Neural cell (in vitro differentiated cells): ENCODE measurements around the gene KIF5C.

Experiments
- CTCF ChIP-seq: fragments of 450-650 bp; IDR thresholded peaks from 2 replicates; pipeline ENCODE4 v1.5.1; 2014; ENCODE audit warnings: antibody characterized with exemption, mild to moderate bottlenecking, moderate library complexity; ENCODE audit not compliant: poor library complexity, severe bottlenecking
- EP300 ChIP-seq: fragments of 450-650 bp; conservative IDR thresholded peaks from 2 replicates; pipeline ENCODE4 v1.6.1; 2014; ENCODE audit warnings: antibody characterized with exemption, mild to moderate bottlenecking, moderate library complexity; ENCODE audit not compliant: poor library complexity, severe bottlenecking
- EZH2 ChIP-seq: fragments of 200-600, 300-800 bp; shearing (Covaris generic), sonication (generic); IDR thresholded peaks from 2 replicates; pipeline ENCODE4 v1.6.1; 2014; ENCODE audit warnings: antibody characterized with exemption, low read length, borderline replicate concordance, mild to moderate bottlenecking; ENCODE audit not compliant: insufficient read depth, poor library complexity, severe bottlenecking
- MXI1 ChIP-seq: fragments of 450-650 bp; conservative IDR thresholded peaks from 2 replicates; pipeline ENCODE4 v1.6.1; 2014; ENCODE audit warnings: antibody characterized with exemption, mild to moderate bottlenecking; ENCODE audit not compliant: poor library complexity, severe bottlenecking
- POLR2AphosphoS5 ChIP-seq: IDR thresholded peaks from 2 replicates; pipeline ENCODE4 v1.6.1; 2012
- RAD21 ChIP-seq: fragments of 450-650 bp; conservative IDR thresholded peaks from 2 replicates; pipeline ENCODE4 v1.6.1; 2014; ENCODE audit warnings: antibody characterized with exemption, mild to moderate bottlenecking, moderate library complexity
- SMC3 ChIP-seq: fragments of 450-650 bp; conservative IDR thresholded peaks from 2 replicates; pipeline ENCODE4 v1.6.1; 2014; ENCODE audit warnings: antibody characterized with exemption, mild to moderate bottlenecking, moderate library complexity; ENCODE audit not compliant: poor library complexity
- TAF1 ChIP-seq: IDR thresholded peaks from 2 replicates; pipeline ENCODE4 v1.6.1; 2012; ENCODE audit warnings: low read depth

GRCh38 chr2:148970385-148970784 lies 95.4 kb downstream of the KIF5C start:
- TF ChIP-seq CTCF: no peak
- no peak for TF ChIP-seq EP300
- no peak for TF ChIP-seq RAD21
- TF ChIP-seq POLR2AphosphoS5: no peak
- TF ChIP-seq MXI1: no peak
- no peak for TF ChIP-seq EZH2
- TF ChIP-seq SMC3: no peak
- TF ChIP-seq TAF1: no peak
